NCI-H82 (cell line): ENCODE measurements around the gene HOXA11.

Experiments
- DNase-seq: peaks from one replicate; lab custom pipeline; 2025; lab: John Stamatoyannopoulos, UW

Gene HOXA11

GRCh38 chr7:27158436-27159265 is 26.4 kb downstream of the HOXA11 start:
- DNase-seq = no peak

DNA sequence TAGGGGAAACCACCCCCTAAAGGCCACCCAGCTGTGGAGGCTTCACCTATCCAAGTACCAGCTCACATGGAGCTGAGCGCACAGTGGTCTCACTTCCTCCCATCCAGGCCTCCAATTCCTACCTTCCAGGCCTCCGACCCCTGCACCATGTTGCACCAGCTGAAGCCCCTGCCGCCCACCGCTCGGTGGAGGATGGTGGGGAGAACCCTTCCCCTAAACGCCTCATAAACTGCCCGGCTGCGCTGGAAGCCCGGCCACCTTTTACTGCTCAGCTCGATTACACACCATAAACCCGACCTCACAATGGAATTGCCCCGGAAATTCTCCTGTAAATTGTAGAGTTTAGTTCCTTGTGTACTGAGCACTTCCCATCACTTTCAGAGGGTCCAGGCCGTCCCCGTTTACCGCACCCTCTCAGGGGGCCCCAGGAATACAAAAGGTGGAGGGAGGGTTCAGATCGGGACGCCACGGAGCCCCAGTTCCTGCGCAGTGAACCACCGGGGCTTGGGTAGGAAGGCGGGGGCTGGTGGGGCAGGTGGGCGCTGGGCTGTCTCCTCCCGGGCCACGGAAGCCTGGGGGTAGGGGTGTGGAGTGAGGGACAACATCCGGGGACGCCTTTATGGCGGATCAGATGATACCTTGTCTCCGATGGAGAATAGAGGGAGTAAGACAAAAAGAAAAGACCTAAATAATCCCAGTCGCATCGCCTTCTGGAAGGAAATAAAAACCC is 27.2 kb downstream of the HOXA11 start:
- no peak for DNase-seq

GRCh38 chr7:27156916-27157701 is 27.9 kb downstream of the HOXA11 start:
- no peak for DNase-seq

- DNase-seq = peak; percentile 79
Observed at GRCh38 chr7:27156508-27156898, 28.5 kb downstream of the HOXA11 start, which contains the start of gene HOXA7. Gene HOXA7 (minus strand): TSS chr7:27156675. CDS start chr7:27156545, 130 bp downstream.

DNA sequence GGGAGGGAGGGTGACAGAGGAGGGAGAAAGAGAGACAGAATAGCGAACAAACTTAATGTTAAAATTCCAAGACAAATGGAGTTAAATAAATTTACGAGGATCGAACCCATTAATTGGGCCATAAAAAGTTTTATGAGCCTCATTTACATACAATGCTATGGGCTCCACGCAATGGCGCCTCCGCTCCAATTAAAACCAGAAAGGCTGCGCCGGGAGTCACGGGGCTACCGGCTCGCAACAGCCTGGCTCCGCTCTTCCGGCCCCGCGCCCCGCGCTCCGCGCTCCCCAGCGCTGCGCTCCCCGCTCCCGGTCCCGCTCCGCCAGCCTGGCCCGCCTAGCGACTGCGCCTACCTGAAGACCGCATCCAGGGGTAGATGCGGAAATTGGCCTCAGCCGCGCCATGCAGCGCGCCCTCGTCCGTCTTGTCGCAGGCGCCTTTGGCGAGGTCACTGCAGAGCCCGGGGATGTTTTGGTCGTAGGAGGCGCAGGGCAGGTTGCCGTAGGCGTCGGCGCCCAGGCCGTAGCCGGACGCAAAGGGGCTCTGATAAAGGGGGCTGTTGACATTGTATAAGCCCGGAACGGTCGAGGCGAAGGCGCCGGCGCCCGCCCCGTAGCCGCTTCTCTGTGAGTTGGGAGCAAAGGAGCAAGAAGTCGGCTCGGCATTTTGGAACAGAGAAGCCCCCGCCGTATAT is 29.1 kb downstream of the HOXA11 start:
- peak; percentile 65 for DNase-seq

GRCh38 chr7:27154901-27155815 is 29.9 kb downstream of the HOXA11 start:
- DNase-seq = no peak

DNA sequence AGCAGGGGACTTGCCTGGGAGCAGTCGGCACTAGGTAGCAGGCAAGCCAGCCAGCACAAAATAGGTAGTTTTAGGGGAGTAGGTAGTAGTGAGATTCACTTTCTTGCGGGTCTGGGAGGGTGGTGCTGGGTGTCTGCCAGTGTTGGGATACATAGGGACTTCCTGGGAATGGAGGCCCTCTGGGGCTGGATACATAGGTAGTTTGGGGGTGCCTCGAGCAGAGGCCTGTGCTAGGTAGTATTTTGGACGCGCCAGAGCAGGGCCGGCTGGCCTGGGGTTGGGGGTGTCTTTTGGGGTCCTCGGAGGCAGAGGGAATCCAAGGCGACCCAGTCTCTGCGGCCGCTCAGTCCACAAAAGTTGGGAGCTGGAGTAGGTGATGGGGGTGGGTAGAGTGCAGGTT is 30.7 kb downstream of the HOXA11 start:
- no peak for DNase-seq

DNA sequence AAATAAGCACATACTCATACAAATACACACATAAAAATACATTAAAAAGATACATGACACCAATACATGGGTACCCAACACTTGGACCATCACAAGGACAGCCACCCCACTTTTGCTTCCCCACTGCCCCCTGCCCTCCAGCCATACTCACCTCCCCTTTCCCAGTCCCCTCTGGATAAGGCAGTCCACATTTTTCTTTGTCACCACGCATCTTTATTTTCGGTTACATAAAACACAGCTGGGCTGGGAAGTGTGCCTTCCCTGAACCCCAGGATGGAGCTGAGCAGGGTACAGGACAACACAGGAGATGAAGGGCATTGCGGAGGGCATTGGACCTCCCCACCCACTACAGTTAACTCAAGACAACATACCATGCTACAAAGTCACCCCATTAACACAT is 31.5 kb downstream of the HOXA11 start:
- DNase-seq = no peak

- no peak for DNase-seq
Observed at GRCh38 chr7:27152816-27153442, 32.1 kb downstream of the HOXA11 start.

GRCh38 chr7:27151931-27152815 is 32.9 kb downstream of the HOXA11 start, which contains the start of gene HOXA3:
Gene HOXA3 (minus strand): TSS chr7:27152583. CDS start chr7:27110640, 41,943 bp downstream.
- DNase-seq = peak; percentile 40

DNA sequence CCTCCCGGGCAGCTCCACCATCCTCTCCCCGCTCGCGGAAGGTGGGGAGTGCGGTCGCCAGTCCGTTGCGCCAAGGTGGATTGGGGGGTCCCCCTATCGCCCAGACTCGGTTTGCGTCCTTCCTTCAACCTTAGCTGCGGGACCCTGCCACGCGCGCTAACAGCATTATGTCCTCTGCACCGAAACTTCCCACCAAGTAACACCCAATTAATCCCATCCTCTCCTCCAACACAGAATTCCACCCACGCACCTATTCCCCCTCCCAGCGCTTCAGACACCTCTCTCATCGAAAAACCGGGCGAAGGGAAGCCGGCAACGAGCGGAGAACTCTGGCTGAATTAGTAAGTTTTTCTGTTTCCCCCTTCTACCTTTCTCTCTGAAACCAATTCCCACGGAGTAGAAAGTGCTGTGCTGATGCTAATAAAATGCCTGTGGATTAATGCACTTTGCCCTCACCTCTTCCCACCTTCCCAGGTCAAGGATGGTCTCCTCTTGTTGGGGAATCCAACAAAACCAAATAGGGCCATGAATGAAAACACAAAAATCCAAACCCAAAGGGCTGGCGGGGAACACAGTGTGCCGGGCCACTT is 33.6 kb downstream of the HOXA11 start:
- DNase-seq = no peak

GRCh38 chr7:27150568-27151340 is 34.3 kb downstream of the HOXA11 start:
- DNase-seq = peak; percentile 87

GRCh38 chr7:27149842-27150567 is 35.0 kb downstream of the HOXA11 start:
- no peak for DNase-seq

- DNase-seq = peak; percentile 20
Observed at GRCh38 chr7:27148756-27149641, 36.0 kb downstream of the HOXA11 start.

GRCh38 chr7:27148031-27148755 is 36.8 kb downstream of the HOXA11 start:
- no peak for DNase-seq
